Endothelial cell of umbilical vein (primary cell): ENCODE measurements around the gene TSN. TPM values are rescaled to one million over a fixed set of nuclear protein-coding genes. Genes with fewer than 3 reads are reported as not detected.

Experiments
- Bru-seq: library from RNA; stranded (reverse); fragments of 400-500 nt; gene quantifications from one replicate; lab custom pipeline; 2021; lab: Mats Ljungman, UMichigan
- BruChase-seq, 2 experiments: library from RNA; stranded (reverse); fragments of 400-500 nt; gene quantifications; one replicate each; lab custom pipeline; 2021; lab: Mats Ljungman, UMichigan
- BruUV-seq: library from RNA; stranded (reverse); fragments of 400-500 nt; replicated peaks from 2 replicates; lab custom pipeline; 2021; lab: Mats Ljungman, UMichigan
- CTCF ChIA-PET: fragments of 300-600, 350-600 bp; sonication (Branson Sonifier 250); formaldehyde crosslinking; loops from one replicate; lab custom pipeline; 2021; ENCODE audit warnings: antibody characterized with exemption, inconsistent platforms; lab: Charles Lee
- POLR2A ChIA-PET: fragments of 300-600, 350-600 bp; sonication (Branson Sonifier 250); formaldehyde crosslinking; loops from one replicate; lab custom pipeline; 2021; ENCODE audit warnings: antibody characterized with exemption, inconsistent platforms; lab: Charles Lee
- DNase-seq: peaks from one replicate; pipeline ENCODE4 v3.0.0-alpha.2; 2011; ENCODE audit warnings: low read depth, low spot score
- FAIRE-seq: peaks from 2 replicates; lab custom pipeline; 2011; peaks lifted over from hg19 to GRCh38; lab: Jason Lieb, UNC
- H2AFZ ChIP-seq: 2 replicates; pipeline ENCODE4 v1.6.0; 2012; ENCODE audit warnings: low read depth, low read length, control low read depth, inconsistent platforms
- H3K27ac ChIP-seq: 2 replicates; pipeline ENCODE4 v1.5.1; 2011; ENCODE audit warnings: low read depth, mild to moderate bottlenecking, control low read depth, low read length, moderate library complexity; ENCODE audit not compliant: insufficient read depth
- H3K27me3 ChIP-seq, 2 experiments: 2 replicates each; pipeline versions ENCODE4 v1.6.0 to v1.6.1; 2011; ENCODE audit warnings: low read length in 2 of 2, mixed read lengths in 1 of 2; ENCODE audit not compliant: control insufficient read depth in 2 of 2, insufficient read depth in 2 of 2
- H3K36me3 ChIP-seq, 2 experiments: 2 replicates in 1 of 2; 3 replicates in 1 of 2; pipeline ENCODE4 v1.5.1; 2011; ENCODE audit warnings: low read length in 2 of 2, mild to moderate bottlenecking in 1 of 2, moderate library complexity in 1 of 2; ENCODE audit not compliant: control insufficient read depth in 2 of 2, insufficient read depth in 2 of 2; ENCODE audit errors: extremely low read depth in 1 of 2
- H3K4me1 ChIP-seq: 3 replicates; pipeline ENCODE4 v1.5.1; 2011; ENCODE audit warnings: mild to moderate bottlenecking, low read length; ENCODE audit not compliant: control insufficient read depth, insufficient read depth; ENCODE audit errors: extremely low read depth
- H3K4me2 ChIP-seq: 2 replicates; pipeline ENCODE4 v1.6.1; 2011; ENCODE audit warnings: low read length, control low read depth, mixed read lengths; ENCODE audit not compliant: insufficient read depth
- H3K4me3 ChIP-seq, 3 experiments: fragments of 200-600 bp in 1 of 3; sonication (generic), shearing (Covaris generic) in 1 of 3; replicated peaks in 1 of 3; 2 replicates each; pipeline ENCODE4 v1.5.1; 2011 to 2016; ENCODE audit warnings: control low read depth in 3 of 3, low read length in 3 of 3, mild to moderate bottlenecking in 2 of 3, inconsistent platforms in 1 of 3, low read depth in 1 of 3, moderate library complexity in 1 of 3; ENCODE audit not compliant: insufficient read depth in 1 of 3
- H3K79me2 ChIP-seq: 2 replicates; pipeline ENCODE4 v1.6.0; 2012; ENCODE audit warnings: low read length, inconsistent platforms; ENCODE audit not compliant: control insufficient read depth, insufficient read depth
- H3K9ac ChIP-seq: replicated peaks from 2 replicates; pipeline ENCODE3; 2011; ENCODE audit warnings: low read length, control low read depth; ENCODE audit not compliant: insufficient read depth; ENCODE audit errors: extremely low read depth
- H3K9me1 ChIP-seq: replicated peaks from 3 replicates; pipeline ENCODE4 v1.6.0; 2011; ENCODE audit warnings: mild to moderate bottlenecking, low read length; ENCODE audit not compliant: control insufficient read depth, insufficient read depth; ENCODE audit errors: extremely low read depth
- H3K9me3 ChIP-seq: replicated peaks from 2 replicates; pipeline ENCODE4 v1.5.1; 2012; ENCODE audit warnings: low read length, inconsistent platforms; ENCODE audit not compliant: control insufficient read depth, insufficient read depth
- H4K20me1 ChIP-seq: replicated peaks from 2 replicates; pipeline ENCODE3; 2011; ENCODE audit warnings: mild to moderate bottlenecking, low read length; ENCODE audit not compliant: control insufficient read depth, insufficient read depth; ENCODE audit errors: extremely low read depth
- EZH2 ChIP-seq: IDR thresholded peaks from 2 replicates; pipeline ENCODE4 v1.6.1; 2012; ENCODE audit warnings: borderline replicate concordance, low read depth, mild to moderate bottlenecking, moderate library complexity, low read length, inconsistent platforms; ENCODE audit not compliant: severe bottlenecking
- FOS ChIP-seq: IDR thresholded peaks from 2 replicates; pipeline ENCODE4 v1.6.1; 2011; ENCODE audit warnings: mild to moderate bottlenecking, low read length, moderate library complexity, borderline replicate concordance; ENCODE audit not compliant: insufficient read depth
- GATA2 ChIP-seq: IDR thresholded peaks from 2 replicates; pipeline ENCODE4 v1.7.0; 2011; ENCODE audit warnings: low read depth, mild to moderate bottlenecking, moderate library complexity, mixed read lengths, low read length; ENCODE audit not compliant: insufficient read length, insufficient read depth
- JUN ChIP-seq: IDR thresholded peaks from 2 replicates; pipeline ENCODE4 v1.6.1; 2011; ENCODE audit warnings: borderline replicate concordance, low read depth; ENCODE audit not compliant: insufficient read length, insufficient read depth
- MYC ChIP-seq: IDR thresholded peaks from one replicate; pipeline ENCODE4 v1.6.1; 2011; ENCODE audit warnings: mild to moderate bottlenecking, low read depth, low read length
- POLR2A ChIP-seq: IDR thresholded peaks from 2 replicates; pipeline ENCODE4 v1.6.1; 2012; ENCODE audit warnings: low read depth, mild to moderate bottlenecking, control low read depth, low read length
- POLR2AphosphoS5 ChIP-seq: IDR thresholded peaks from 2 replicates; pipeline ENCODE4 v1.6.1; 2012; ENCODE audit warnings: low read depth, mild to moderate bottlenecking, control low read depth, low read length, moderate library complexity; ENCODE audit not compliant: insufficient read depth
- dilution Hi-C: fragments of 300-500 bp; cut with MboI; formaldehyde crosslinking; loops from one replicate; pipeline ENCODE4 v1.15.0; 2019; ENCODE audit warnings: low sequenced_read_pairs; ENCODE audit not compliant: extremely low pct_ligation_motif_present
- intact Hi-C: fragments of 100-400 bp; cut with micrococcal nuclease; formaldehyde crosslinking; loops from one replicate; pipeline ENCODE4 v1.10.0; 2022
- long read RNA-seq: library from polyadenylated mRNA; stranded (forward); transcript quantifications from one replicate; pipeline ENCODE4 v2.0.0, GENCODE V29; 2021
- polyA minus RNA-seq, 3 experiments: library from RNA; depleted of rRNA, polyadenylated mRNA; stranded (reverse); fragments of >200 nt; gene quantifications; 1 replicate in 1 of 3; 2 replicates in 2 of 3; pipeline ENCODE4 v1.2.3, GENCODE V29; 2011
- polyA plus RNA-seq, 4 experiments: library from polyadenylated mRNA; depleted of rRNA in 3 of 4; stranded (reverse) in 3 of 4; unstranded in 1 of 4; fragments of >200 nt; gene quantifications; 2 replicates each; pipeline versions ENCODE4 v1.2.1 to v1.2.3, GENCODE V29; 2011 to 2012; ENCODE audit warnings: missing spikeins in 1 of 4
- total RNA-seq: library from RNA; stranded (reverse); gene quantifications from 2 replicates; pipeline ENCODE4 v1.2.3, GENCODE V29; 2021
- TF ChIP-seq, protein P1 (sequence below): IDR thresholded peaks from 2 replicates; pipeline ENCODE4 v1.6.1; 2011; ENCODE audit not compliant: insufficient read depth, insufficient read length
- TF ChIP-seq, protein P2 (sequence below), 2 donors: IDR thresholded peaks; 1 replicate in 1 of 2; 2 replicates in 1 of 2; pipeline ENCODE4 v1.5.1; 2011; ENCODE audit warnings: low read length in 2 of 2, mild to moderate bottlenecking in 2 of 2, moderate library complexity in 2 of 2, control low read depth in 1 of 2, inconsistent platforms in 1 of 2, low read depth in 1 of 2; ENCODE audit not compliant: insufficient read depth in 1 of 2; ENCODE audit errors: extremely low read depth in 1 of 2

The TSN gene
- total RNA-seq (76.1 and 79.8 TPM in 2 replicates), polyA plus RNA-seq (24.6 and 33.2 TPM in 2 replicates), polyA minus RNA-seq (42.2 and 45.0 TPM in 2 replicates), Bru-seq, nascent RNA (percentile 90 among the genes with signal in this experiment), BruChase-seq, experiment 1, labeled RNA remaining after a 6-hour chase (percentile 98 among the genes with signal in this experiment), BruChase-seq, experiment 2, labeled RNA remaining after a 2-hour chase (percentile 96 among the genes with signal in this experiment)
- polyA plus RNA-seq (2011; cell fraction: cytosol; rRNA removed) = 40.6 and 42.6 TPM in 2 replicates
- 17.9 and 26.3 TPM in 2 replicates for polyA plus RNA-seq (2011; cell fraction: nucleus; rRNA removed)
- polyA plus RNA-seq (2012) = 47.8 and 67.8 TPM in 2 replicates
- 28.1 TPM for polyA minus RNA-seq (2011; cell fraction: cytosol; rRNA and poly(A)+ RNA removed)
- polyA minus RNA-seq (2011; cell fraction: nucleus; rRNA and poly(A)+ RNA removed) = 23.9 and 38.6 TPM in 2 replicates
- long read RNA-seq, transcript TSN-201 (6 exons, 3,420 nt) = major isoform, 354 of 379 reads
- long read RNA-seq, partial matches to known transcripts = 1 of 379 reads
- long read RNA-seq, other reads (novel, unspliced or antisense) = 18 of 379 reads

DNA sequence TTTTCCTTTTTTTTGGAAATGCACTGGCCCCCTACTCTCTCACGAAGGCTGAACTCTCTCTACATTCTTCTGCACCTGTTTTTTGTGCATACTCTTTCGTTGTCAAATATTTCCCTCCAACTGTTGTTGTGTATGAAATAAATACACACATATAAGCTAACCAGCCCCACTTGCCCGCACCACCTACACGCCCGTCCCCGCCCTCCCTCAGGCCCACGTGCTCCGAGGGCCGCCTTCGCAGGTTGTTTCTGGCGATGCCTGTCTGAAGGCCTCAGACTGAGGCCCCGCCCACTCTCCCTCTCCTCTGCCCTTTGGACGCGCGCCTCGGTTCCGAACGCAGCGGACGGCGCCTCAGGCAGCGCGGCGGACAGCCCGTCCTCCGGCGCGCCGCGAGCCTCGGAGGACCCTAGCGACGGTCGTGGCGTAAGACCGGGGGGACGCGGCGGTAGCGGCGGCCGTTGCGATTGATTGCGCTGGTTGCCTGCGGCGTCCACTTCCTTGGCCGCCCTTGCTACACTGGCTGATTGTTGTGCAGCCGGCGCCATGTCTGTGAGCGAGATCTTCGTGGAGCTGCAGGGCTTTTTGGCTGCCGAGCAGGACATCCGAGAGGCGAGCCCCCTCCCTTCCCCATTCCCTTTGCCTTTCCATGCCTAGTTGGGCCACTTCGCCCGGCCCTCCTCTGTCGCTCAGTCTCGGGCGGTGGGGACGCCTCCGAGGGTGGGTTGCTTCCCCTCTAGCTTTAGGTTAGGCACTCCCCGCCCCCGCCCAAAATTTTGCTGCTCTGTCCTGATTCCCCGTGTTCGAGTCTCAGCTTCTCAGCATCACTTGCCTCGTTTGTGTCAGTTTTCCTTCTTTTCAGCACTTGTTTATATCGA is at the start of gene TSN:
TSS of gene TSN (plus strand) at position 415 of the 875 bp plus-strand sequence. CDS start at position 544, 129 bp downstream.
- ChIA-PET POLR2A (interaction anchor here (1.0 kb wide), 1 partner anchor 225 kb away, joined by 4 read pairs; the partner anchor contains the start of gene RNU4ATAC), CTCF (interaction anchor here (1.0 kb wide), 1 partner anchor 353 kb away, joined by 3 read pairs; no protein-coding TSS in a partner anchor)
- Histone ChIP-seq H3K36me3 (peaks cover 0 to 2% of the 10 kb centered on the region in 2 experiments), H3K9ac (peak within 1 kb of the TSS; percentile 95), H3K79me2 (peaks cover 28% of the 10 kb centered on the region), H3K9me3 (no peaks in the 10 kb centered on the region), H2AFZ (peak within 1 kb of the TSS; percentile 93), H3K9me1 (no peaks in the 10 kb centered on the region), H3K4me3 (peak within 1 kb of the TSS; percentile 83 to 97 (median 89)), H3K4me2 (peak within 1 kb of the TSS; percentile 99), H3K4me1 (peaks cover 16% of the 10 kb centered on the region), H3K27me3 (no peaks in the 10 kb centered on the region), H4K20me1 (no peaks in the 10 kb centered on the region), H3K27ac (peak within 1 kb of the TSS; percentile 75)
- DNase-seq (peak; percentile 98), FAIRE-seq (peak; percentile 54)
- dilution Hi-C loops = no loop called here
- TSS peak; percentile 55 for BruUV-seq
- intact Hi-C loops = loop anchor here (1.0 to 2.0 kb wide), 4 partner anchors 18 to 353 kb away; partner anchors contain the start of genes CLASP1 and RNU4ATAC
- TF ChIP-seq POLR2AphosphoS5 = peak; percentile 77
- TF ChIP-seq POLR2A = peak; percentile 43
- no peak for TF ChIP-seq EZH2
- TF ChIP-seq, protein P1, sequence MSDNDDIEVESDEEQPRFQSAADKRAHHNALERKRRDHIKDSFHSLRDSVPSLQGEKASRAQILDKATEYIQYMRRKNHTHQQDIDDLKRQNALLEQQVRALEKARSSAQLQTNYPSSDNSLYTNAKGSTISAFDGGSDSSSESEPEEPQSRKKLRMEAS = peak; percentile 97
- TF ChIP-seq MYC = peak; percentile 75
- TF ChIP-seq, protein P2, sequence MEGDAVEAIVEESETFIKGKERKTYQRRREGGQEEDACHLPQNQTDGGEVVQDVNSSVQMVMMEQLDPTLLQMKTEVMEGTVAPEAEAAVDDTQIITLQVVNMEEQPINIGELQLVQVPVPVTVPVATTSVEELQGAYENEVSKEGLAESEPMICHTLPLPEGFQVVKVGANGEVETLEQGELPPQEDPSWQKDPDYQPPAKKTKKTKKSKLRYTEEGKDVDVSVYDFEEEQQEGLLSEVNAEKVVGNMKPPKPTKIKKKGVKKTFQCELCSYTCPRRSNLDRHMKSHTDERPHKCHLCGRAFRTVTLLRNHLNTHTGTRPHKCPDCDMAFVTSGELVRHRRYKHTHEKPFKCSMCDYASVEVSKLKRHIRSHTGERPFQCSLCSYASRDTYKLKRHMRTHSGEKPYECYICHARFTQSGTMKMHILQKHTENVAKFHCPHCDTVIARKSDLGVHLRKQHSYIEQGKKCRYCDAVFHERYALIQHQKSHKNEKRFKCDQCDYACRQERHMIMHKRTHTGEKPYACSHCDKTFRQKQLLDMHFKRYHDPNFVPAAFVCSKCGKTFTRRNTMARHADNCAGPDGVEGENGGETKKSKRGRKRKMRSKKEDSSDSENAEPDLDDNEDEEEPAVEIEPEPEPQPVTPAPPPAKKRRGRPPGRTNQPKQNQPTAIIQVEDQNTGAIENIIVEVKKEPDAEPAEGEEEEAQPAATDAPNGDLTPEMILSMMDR (IDR thresholded peaks at IDR 0.05; ENCODE audit: extremely low read depth in 1 of 2, insufficient read depth in 1 of 2, low read depth in 1 of 2, low read length in 2 of 2) = no peak
- no peak for TF ChIP-seq FOS
- no peak for TF ChIP-seq GATA2
- no peak for TF ChIP-seq JUN
